CD14-positive monocyte (primary cell): ENCODE results near the gene UGT1A8. TPM values are rescaled to one million over a fixed set of nuclear protein-coding genes. Genes with fewer than 3 reads are reported as not detected.

Experiments
- DNase-seq, 3 donors: peaks; one replicate each; pipeline ENCODE4 v3.0.0-alpha.2; 2011 to 2022
- H2AFZ ChIP-seq: 2 replicates; pipeline ENCODE4 v1.6.0; 2012; ENCODE audit warnings: mild to moderate bottlenecking, low read depth, low read length, inconsistent platforms; ENCODE audit not compliant: insufficient read depth, poor library complexity, severe bottlenecking
- H3K27ac ChIP-seq, 2 donors: 1 replicate in 1 of 2; 2 replicates in 1 of 2; pipeline ENCODE4 v1.5.1; 2012 to 2013; ENCODE audit warnings: low read length in 2 of 2, control low read depth in 1 of 2, inconsistent platforms in 1 of 2, low read depth in 1 of 2, mild to moderate bottlenecking in 1 of 2
- H3K27me3 ChIP-seq, 2 donors: one replicate each; pipeline versions ENCODE4 v1.6.0 to v1.6.1; 2011 to 2013; ENCODE audit warnings: low read length in 2 of 2; ENCODE audit not compliant: control insufficient read depth in 2 of 2, insufficient read depth in 2 of 2
- H3K36me3 ChIP-seq, 2 donors: replicated peaks in 1 of 2; 1 replicate in 1 of 2; 2 replicates in 1 of 2; pipeline versions ENCODE4 v1.5.1 to v1.6.1; 2012 to 2013; ENCODE audit warnings: low read length in 2 of 2, control low read depth in 1 of 2, inconsistent platforms in 1 of 2, mild to moderate bottlenecking in 1 of 2; ENCODE audit not compliant: insufficient read depth in 2 of 2, control insufficient read depth in 1 of 2
- H3K4me1 ChIP-seq, 2 donors: 1 replicate in 1 of 2; 2 replicates in 1 of 2; pipeline versions ENCODE4 v1.5.1 to v1.6.1; 2012 to 2013; ENCODE audit warnings: low read length in 2 of 2, control low read depth in 1 of 2, inconsistent platforms in 1 of 2, mild to moderate bottlenecking in 1 of 2, moderate library complexity in 1 of 2; ENCODE audit not compliant: insufficient read depth in 2 of 2, control insufficient read depth in 1 of 2
- H3K4me2 ChIP-seq: replicated peaks from 2 replicates; pipeline ENCODE3; 2012; ENCODE audit warnings: low read length, moderate library complexity, mild to moderate bottlenecking; ENCODE audit not compliant: poor library complexity, severe bottlenecking; ENCODE audit errors: extremely low read depth
- H3K4me3 ChIP-seq, 3 experiments: fragments of 200-600 bp in 1 of 3; sonication (generic) in 1 of 3; replicated peaks in 1 of 3; 1 replicate in 2 of 3; 2 replicates in 1 of 3; pipeline ENCODE4 v1.5.1; 2011 to 2013; ENCODE audit warnings: low read length in 3 of 3, mild to moderate bottlenecking in 3 of 3, control low read depth in 2 of 3, low read depth in 2 of 3, inconsistent platforms in 1 of 3, moderate library complexity in 1 of 3
- H3K79me2 ChIP-seq: 2 replicates; pipeline ENCODE4 v1.6.0; 2012; ENCODE audit warnings: mild to moderate bottlenecking, control low read depth, inconsistent platforms, low read length, moderate library complexity; ENCODE audit not compliant: insufficient read depth
- H3K9ac ChIP-seq: 2 replicates; pipeline ENCODE4 v1.6.0; 2017; ENCODE audit warnings: low read length, mild to moderate bottlenecking; ENCODE audit not compliant: insufficient read depth, poor library complexity, severe bottlenecking
- H3K9me3 ChIP-seq, 2 donors: replicated peaks in 1 of 2; 1 replicate in 1 of 2; 2 replicates in 1 of 2; pipeline versions ENCODE4 v1.5.1 to v1.6.1; 2012 to 2013; ENCODE audit warnings: low read length in 2 of 2, control low read depth in 1 of 2; ENCODE audit not compliant: control insufficient read depth in 1 of 2, insufficient read depth in 1 of 2
- H4K20me1 ChIP-seq: 2 replicates; pipeline ENCODE4 v1.6.0; 2012; ENCODE audit warnings: mild to moderate bottlenecking, low read length, control low read depth, moderate library complexity; ENCODE audit not compliant: insufficient read depth
- H3K27ac Mint-ChIP-seq, 7 donors: one replicate each; pipeline ENCODE4 v1.8.0; 2020; ENCODE audit warnings: mild to moderate bottlenecking in 7 of 7, mixed read lengths in 7 of 7, moderate library complexity in 6 of 7, inconsistent platforms in 2 of 7
- H3K27me3 Mint-ChIP-seq, 3 donors: one replicate each; pipeline ENCODE4 v1.8.0; 2021 to 2022; ENCODE audit warnings: low read depth in 3 of 3, mild to moderate bottlenecking in 3 of 3, mixed read lengths in 3 of 3, moderate library complexity in 3 of 3, inconsistent platforms in 1 of 3
- H3K36me3 Mint-ChIP-seq, 2 donors: one replicate each; pipeline ENCODE4 v1.8.0; 2020; ENCODE audit warnings: mixed read lengths in 2 of 2, inconsistent platforms in 1 of 2, mild to moderate bottlenecking in 1 of 2
- H3K4me1 Mint-ChIP-seq: one replicate; pipeline ENCODE4 v1.8.0; 2020; ENCODE audit warnings: mild to moderate bottlenecking, mixed read lengths
- H3K4me3 Mint-ChIP-seq, 2 donors: one replicate each; pipeline ENCODE4 v1.8.0; 2020; ENCODE audit warnings: mild to moderate bottlenecking in 2 of 2, mixed read lengths in 2 of 2, moderate library complexity in 1 of 2
- H3K9me3 Mint-ChIP-seq, 7 donors: one replicate each; pipeline ENCODE4 v1.8.0; 2020 to 2022; ENCODE audit warnings: mixed read lengths in 7 of 7, mild to moderate bottlenecking in 6 of 7, moderate library complexity in 6 of 7, inconsistent platforms in 2 of 7
- CTCF ChIP-seq: fragments of 200-600 bp; IDR thresholded peaks from one replicate; pipeline ENCODE4 v1.8.0; 2022; ENCODE audit warnings: antibody characterized with exemption, mild to moderate bottlenecking
- WGBS: methylation state at CpG from one replicate; pipeline ENCODE4 v1.1.5; 2013; ENCODE audit warnings: missing lambda C conversion rate; ENCODE audit not compliant: insufficient coverage; 5-methylcytosine and 5-hydroxymethylcytosine counted together
- intact Hi-C, 2 donors: fragments of 100-400 bp; cut with micrococcal nuclease; formaldehyde crosslinking; loops; one replicate each; pipeline versions ENCODE4 v1.15.0 to v1.15.1; 2023
- polyA plus RNA-seq, 3 donors: library from polyadenylated mRNA; depleted of rRNA in 1 of 3; unstranded in 2 of 3; stranded (reverse) in 1 of 3; fragments of 300-500 nt in 2 of 3; fragments of >200 nt in 1 of 3; fragmentation: Illumina TruSeq in 2 of 3; gene quantifications; 1 replicate in 2 of 3; 2 replicates in 1 of 3; pipeline ENCODE4 v1.2.3, GENCODE V29; 2012 to 2021

The UGT1A8 gene
- polyA plus RNA-seq, 3 donors, result not detected

GRCh38 chr2:233803994-233804393 lies 186.6 kb downstream of the UGT1A8 start:
- H3K4me3 ChIP-seq, result no peak overlapping the region
- no peaks in the 10 kb centered on the region for H3K36me3 ChIP-seq
- no peak overlapping the region for H3K27ac Mint-ChIP-seq
- no peaks in the 10 kb centered on the region for H4K20me1 ChIP-seq
- no peak overlapping the region for H3K9ac ChIP-seq
- intact Hi-C loops, result no loop called here
- no peaks in the 10 kb centered on the region for H3K79me2 ChIP-seq
- no peak overlapping the region for H3K4me2 ChIP-seq
- no peak overlapping the region for H3K4me3 Mint-ChIP-seq
- TF ChIP-seq CTCF, result no peak
- 70% methylated on average over 4 of the region's 8 CpGs for WGBS
- H3K27me3 Mint-ChIP-seq, result peaks cover 3 to 9% (median 8%) of the 10 kb centered on the region in 3 donors
- no peak overlapping the region for H3K27ac ChIP-seq
- DNase-seq, result no peak
- H3K4me1 Mint-ChIP-seq, result no peaks in the 10 kb centered on the region
- H3K9me3 ChIP-seq, result no peaks in the 10 kb centered on the region
- no peaks in the 10 kb centered on the region for H3K4me1 ChIP-seq
- H3K9me3 Mint-ChIP-seq, result peaks cover 0 to 4% (median 1%) of the 10 kb centered on the region in 7 donors
- no peaks in the 10 kb centered on the region for H3K27me3 ChIP-seq
- H2AFZ ChIP-seq, result no peak overlapping the region
- H3K36me3 Mint-ChIP-seq, result no peaks in the 10 kb centered on the region

- no peaks in the 10 kb centered on the region for H4K20me1 ChIP-seq
- no peak overlapping the region for H3K27ac ChIP-seq
- no peak for TF ChIP-seq CTCF
- no peaks in the 10 kb centered on the region for H3K9me3 ChIP-seq
- Mint-ChIP-seq H3K4me1 (no peaks in the 10 kb centered on the region), H3K36me3 (no peaks in the 10 kb centered on the region), H3K27ac (no peak overlapping the region), H3K9me3 (peaks cover 0 to 5% (median 2%) of the 10 kb centered on the region in 7 donors), H3K27me3 (peaks cover 3 to 5% (median 5%) of the 10 kb centered on the region in 3 donors), H3K4me3 (no peak overlapping the region)
- H2AFZ ChIP-seq, result no peak overlapping the region
- H3K4me3 ChIP-seq, result no peak overlapping the region
- intact Hi-C loops, result no loop called here
- no peak overlapping the region for H3K4me2 ChIP-seq
- 81% methylated on average over 5 of the region's 12 CpGs for WGBS
- no peaks in the 10 kb centered on the region for H3K79me2 ChIP-seq
- no peaks in the 10 kb centered on the region for H3K27me3 ChIP-seq
- H3K9ac ChIP-seq, result no peak overlapping the region
- no peak for DNase-seq
- H3K36me3 ChIP-seq, result no peaks in the 10 kb centered on the region
- no peaks in the 10 kb centered on the region for H3K4me1 ChIP-seq
Measured at GRCh38 chr2:233807215-233807865, 189.9 kb downstream of the UGT1A8 start.
